Hematopoietic multipotent progenitor cell treated with erythropoietin and hydrocortisone succinate and interleukin-3 and kit ligand, for 4 days (in vitro differentiated cells): ENCODE measurements around the gene GIMAP2.

Experiments used
- DNase-seq: peaks from one replicate; pipeline ENCODE4 v3.0.0-alpha.2; 2015

Gene GIMAP2

DNA sequence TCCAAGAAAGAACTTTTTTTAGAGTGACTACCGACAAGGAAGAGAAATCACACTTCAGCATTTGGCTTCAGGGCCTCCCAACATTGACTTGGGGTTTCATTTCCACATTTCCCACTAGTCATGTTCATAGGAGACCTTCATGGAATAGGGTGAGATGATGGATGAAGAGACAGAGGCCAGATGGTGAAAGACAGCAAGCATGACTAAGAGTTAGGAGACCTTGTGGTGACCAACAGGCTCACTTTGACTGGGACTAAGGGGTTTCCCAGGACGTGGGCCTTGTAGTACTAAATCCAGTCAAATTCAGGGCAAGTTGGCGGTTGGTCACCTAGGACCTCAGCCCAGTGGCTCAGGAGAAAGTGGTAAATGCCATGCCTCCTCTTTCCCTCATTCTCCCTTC is 48.7 kb downstream of the GIMAP2 start:
- no peak for DNase-seq

DNA sequence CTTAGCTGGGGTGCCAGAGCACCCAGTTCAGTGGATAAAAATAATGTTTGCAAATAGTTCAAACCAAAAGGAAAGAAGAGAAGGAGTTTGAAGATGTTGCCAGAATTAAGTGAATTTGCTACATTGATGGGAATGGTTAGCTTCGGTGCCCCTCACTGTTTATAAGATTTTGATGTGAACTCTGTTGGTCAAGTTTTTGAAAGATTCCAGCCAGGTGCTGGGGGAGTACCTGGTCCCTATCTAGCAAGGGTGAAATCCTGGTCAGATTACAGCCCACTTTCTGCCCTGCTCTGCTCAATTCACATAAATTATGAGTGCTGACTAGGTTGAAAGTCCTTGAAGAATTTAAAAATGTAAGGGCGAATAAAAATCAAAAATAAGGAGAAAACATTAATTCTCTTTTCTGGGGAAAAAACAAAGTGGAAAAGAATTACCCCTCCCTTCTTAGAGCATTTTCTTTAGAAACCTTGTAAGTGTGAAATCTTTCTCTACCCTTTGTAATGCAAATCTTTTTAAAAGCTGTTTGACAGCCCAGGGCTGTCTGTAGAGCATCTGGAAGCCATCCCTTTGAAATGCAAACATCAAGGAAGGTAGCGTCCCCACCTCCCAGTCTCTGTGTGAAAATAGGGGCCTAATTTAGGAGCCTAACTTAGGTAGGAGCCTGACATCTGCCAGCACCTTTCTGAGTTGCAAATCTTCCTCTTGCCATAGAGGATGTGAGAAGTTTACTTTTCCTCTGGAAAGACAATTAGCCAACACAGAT is 50.3 kb downstream of the GIMAP2 start:
- DNase-seq, result no peak

DNA sequence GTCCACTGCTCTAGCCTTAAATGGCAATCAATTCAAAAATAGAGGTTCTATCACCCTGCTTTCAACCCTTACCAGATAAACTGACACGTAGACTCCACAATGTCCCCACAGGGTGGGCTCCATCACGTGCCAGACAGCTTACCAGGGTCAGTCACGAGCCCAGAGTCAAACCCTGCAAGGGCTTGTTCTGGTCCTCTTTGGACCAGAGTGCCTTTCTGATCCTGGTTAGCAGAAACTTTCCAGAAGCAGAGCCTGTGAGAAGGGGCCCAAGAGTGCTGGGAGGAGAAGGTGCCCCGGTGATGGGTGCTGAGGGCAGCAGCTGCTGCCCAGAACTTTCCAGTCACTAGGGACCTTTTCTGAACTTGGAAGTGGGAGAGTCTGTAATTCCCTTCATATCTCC is 51.4 kb downstream of the GIMAP2 start:
- DNase-seq, result no peak

DNA sequence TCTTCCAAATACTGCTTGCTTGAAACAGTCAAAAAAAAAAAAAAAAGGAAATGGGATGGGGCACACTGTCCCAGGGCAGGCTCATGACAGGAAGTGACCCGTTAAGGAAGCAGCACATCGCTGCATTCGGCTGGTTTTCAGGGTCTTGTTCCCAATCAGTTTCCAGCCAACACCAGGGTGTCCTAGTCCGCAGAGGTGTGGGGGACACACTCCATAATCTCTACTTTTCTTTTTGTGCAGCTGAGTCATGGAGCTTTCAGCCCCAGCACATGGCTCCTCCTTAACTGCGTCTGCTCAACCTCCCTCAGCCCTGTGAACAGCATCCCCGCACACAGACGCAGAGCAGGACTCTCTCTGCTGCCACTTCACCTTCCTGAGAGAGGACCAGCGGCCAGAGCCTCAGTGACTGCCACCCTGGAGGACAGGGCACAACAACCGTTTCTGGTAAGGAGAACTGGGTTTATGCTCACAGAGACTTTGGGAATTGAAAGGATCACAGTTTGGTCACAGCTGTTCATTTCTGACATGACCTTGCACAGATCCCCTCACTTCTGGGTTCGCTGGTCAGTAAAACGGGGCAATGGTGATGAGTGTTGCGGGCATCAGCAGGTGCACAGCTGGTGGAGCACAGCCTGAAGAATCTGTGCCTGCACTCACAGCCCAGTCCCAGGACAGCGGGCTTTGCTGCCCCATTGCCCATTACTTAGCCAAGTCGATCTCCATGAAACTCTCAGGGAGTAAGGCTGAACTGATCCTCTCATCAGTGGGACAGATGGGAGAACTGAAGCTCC is 52.0 kb downstream of the GIMAP2 start, which contains the start of gene GIMAP5:
Gene GIMAP5, plus strand, starts transcription at position 154 of the 791 bp plus-strand sequence. CDS start 3,467 bp downstream, outside the sequence.
- DNase-seq, result peak; percentile 33

DNA sequence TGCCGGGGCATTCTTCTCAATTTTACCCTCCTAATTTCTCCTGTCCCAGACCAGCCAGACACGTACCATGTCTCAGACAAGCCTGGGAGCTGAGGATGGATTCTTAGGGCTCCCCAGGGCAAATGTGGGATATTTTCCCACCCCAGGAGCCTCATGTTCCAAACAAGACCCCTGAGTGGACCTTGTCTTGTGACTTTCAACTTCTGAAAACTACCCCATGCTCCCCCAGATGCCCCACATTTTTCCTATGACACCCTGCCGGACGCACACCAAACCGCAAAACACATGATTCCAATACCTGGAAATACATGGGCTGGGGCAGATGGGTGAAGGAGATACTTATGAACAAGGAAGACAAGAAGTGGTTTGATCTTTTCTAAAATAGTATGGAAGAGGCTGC is 52.6 kb downstream of the GIMAP2 start:
- peak; percentile 22 for DNase-seq

DNA sequence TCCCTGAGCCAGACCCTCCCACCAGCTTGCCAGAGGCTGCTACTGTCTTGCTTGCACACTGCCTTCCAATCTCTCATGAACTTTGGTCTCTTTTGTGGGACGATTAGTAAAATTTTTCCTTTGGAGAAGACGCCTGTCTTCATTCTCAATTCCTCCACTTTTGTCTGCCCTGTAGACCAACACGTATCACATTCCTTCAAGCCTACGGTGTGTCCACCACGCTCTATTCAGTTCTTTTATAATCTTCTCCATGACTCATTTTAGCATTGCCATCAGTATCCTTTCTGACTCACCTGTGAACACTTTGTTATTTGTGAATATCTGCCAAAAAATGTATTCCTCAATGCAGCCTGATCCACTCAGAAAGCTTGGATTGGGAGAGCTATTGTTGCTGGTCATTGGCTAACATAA is 53.1 kb downstream of the GIMAP2 start:
- no peak for DNase-seq

DNA sequence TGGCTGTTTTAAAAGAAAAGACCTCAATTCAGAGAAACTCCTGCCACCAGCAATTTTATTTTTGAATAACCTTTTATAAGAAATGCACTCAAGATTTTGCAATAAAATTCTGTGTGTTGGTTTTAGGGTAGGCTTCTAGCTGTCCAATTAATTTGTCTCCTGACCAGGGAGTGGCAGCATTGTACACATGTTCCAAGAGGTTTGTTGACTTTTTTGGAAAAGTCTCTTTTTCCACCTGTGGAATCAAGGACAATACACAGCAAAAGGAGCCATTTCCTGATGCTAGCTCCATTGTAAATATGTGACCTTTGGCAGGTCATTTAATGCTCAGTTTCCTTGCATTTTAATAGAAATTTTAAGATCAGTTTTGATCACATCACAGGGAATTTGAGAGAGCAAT is 53.5 kb downstream of the GIMAP2 start:
- DNase-seq, result peak; percentile 24

DNA sequence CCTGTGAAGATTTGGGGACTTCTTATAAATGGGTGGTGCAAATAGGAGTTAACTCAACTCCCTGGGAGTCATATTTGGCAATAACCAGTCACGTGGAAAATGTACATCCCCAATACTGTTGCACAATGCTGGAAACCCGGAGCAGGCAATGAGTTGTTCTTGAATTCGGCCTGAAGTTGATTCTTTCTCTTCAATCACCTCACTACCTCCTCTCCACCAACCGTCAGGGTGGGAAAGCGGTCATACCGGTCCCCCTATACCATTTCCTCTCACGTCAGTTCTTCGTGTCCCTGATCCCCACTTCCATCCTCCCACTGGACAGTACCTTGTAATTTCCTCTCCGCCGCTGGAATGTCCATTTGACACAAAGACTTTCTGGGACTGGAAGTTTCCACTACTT is 54.5 kb downstream of the GIMAP2 start:
- DNase-seq, result no peak

DNA sequence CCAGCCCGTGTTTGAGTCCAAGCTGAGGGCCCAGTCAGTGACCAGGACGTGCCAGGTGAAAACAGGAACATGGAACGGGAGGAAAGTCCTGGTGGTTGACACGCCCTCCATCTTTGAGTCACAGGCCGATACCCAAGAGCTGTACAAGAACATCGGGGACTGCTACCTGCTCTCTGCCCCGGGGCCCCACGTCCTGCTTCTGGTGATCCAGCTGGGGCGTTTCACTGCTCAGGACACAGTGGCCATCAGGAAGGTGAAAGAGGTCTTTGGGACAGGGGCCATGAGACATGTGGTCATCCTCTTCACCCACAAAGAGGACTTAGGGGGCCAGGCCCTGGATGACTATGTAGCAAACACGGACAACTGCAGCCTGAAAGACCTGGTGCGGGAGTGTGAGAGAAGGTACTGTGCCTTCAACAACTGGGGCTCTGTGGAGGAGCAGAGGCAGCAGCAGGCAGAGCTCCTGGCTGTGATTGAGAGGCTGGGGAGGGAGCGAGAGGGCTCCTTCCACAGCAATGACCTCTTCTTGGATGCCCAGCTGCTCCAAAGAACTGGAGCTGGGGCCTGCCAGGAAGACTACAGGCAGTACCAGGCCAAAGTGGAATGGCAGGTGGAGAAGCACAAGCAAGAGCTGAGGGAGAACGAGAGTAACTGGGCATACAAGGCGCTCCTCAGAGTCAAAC is 56.9 kb downstream of the GIMAP2 start:
- no peak for DNase-seq
